HEK293 (cell line): ENCODE measurements around the gene DNASE1L3.

Experiments used
- CTCF ChIA-PET: fragments of 350-600 bp; formaldehyde crosslinking; extraction: SDS; loops from one replicate; lab custom pipeline; 2021; ENCODE audit warnings: antibody characterized with exemption; lab: Yijun Ruan, JAX
- POLR2A ChIA-PET: fragments of 300-600 bp; formaldehyde crosslinking; extraction: SDS; loops from one replicate; lab custom pipeline; 2020; ENCODE audit warnings: antibody characterized with exemption, inconsistent platforms; lab: Yijun Ruan, JAX
- H3K27ac ChIP-seq: fragments of 200-500 bp; sonication (Bioruptor generic); 2 replicates; pipeline ENCODE4 v1.5.1; 2014; ENCODE audit warnings: low read depth, low read length, control low read depth, inconsistent platforms; ENCODE audit errors: extremely low read depth
- H3K36me3 ChIP-seq, 2 experiments: fragments of 200-500 bp in 1 of 2; sonication (Bioruptor generic) in 1 of 2; 1 replicate in 1 of 2; 2 replicates in 1 of 2; pipeline ENCODE4 v1.5.1; 2014 to 2017; ENCODE audit warnings: inconsistent platforms in 2 of 2, low read length in 2 of 2; ENCODE audit not compliant: control insufficient read depth in 2 of 2, insufficient read depth in 1 of 2
- H3K4me1 ChIP-seq: fragments of 200-500 bp; sonication (Bioruptor generic); 2 replicates; pipeline ENCODE4 v1.5.1; 2014; ENCODE audit warnings: mild to moderate bottlenecking, low read length, inconsistent platforms; ENCODE audit not compliant: control insufficient read depth, insufficient read depth
- H3K4me3 ChIP-seq: 2 replicates; pipeline ENCODE4 v1.5.1; 2011; ENCODE audit warnings: low read depth, mild to moderate bottlenecking, control low read depth, low read length, moderate library complexity
- H3K9me3 ChIP-seq: fragments of 200-500 bp; sonication (Bioruptor generic); 2 replicates; pipeline ENCODE4 v1.5.1; 2014; ENCODE audit warnings: low read depth, low read length, inconsistent platforms; ENCODE audit not compliant: control insufficient read depth, insufficient read depth
- HOXD13 ChIP-seq: sonication (generic); formaldehyde crosslinking; IDR thresholded peaks from 2 replicates; pipeline ENCODE4 v1.8.0; 2022; ENCODE audit warnings: missing genetic modification reagents, borderline replicate concordance
- KLF10 ChIP-seq: fragments of 450-650 bp; IDR thresholded peaks from 2 replicates; pipeline ENCODE4 v1.5.1; 2018; ENCODE audit warnings: missing biosample characterization, mild to moderate bottlenecking, missing genetic modification characterization
- PRDM4 ChIP-seq: fragments of 450-650 bp; formaldehyde crosslinking; IDR thresholded peaks from 2 replicates; pipeline ENCODE4 v1.5.1; 2017; ENCODE audit warnings: missing biosample characterization, missing genetic modification characterization
- SP7 ChIP-seq: fragments of 450-650 bp; formaldehyde crosslinking; IDR thresholded peaks from 2 replicates; pipeline ENCODE4 v1.5.1; 2016; ENCODE audit warnings: missing biosample characterization, missing genetic modification characterization
- YY2 ChIP-seq: fragments of 450-650 bp; formaldehyde crosslinking; IDR thresholded peaks from 2 replicates; pipeline ENCODE4 v1.5.1; 2016; ENCODE audit warnings: missing biosample characterization, missing genetic modification characterization
- ZNF18 ChIP-seq: fragments of 450-650 bp; formaldehyde crosslinking; IDR thresholded peaks from 2 replicates; pipeline ENCODE4 v1.5.1; 2016; ENCODE audit warnings: missing biosample characterization, missing genetic modification characterization
- ZNF350 ChIP-seq: fragments of 450-650 bp; formaldehyde crosslinking; IDR thresholded peaks from 2 replicates; pipeline ENCODE4 v1.5.0; 2017; ENCODE audit warnings: missing biosample characterization, mild to moderate bottlenecking, missing genetic modification characterization
- ZNF423 ChIP-seq: fragments of 450-650 bp; formaldehyde crosslinking; IDR thresholded peaks from 2 replicates; pipeline ENCODE4 v1.5.1; 2016; ENCODE audit warnings: missing biosample characterization, missing genetic modification characterization
- ZNF449 ChIP-seq: fragments of 450-650 bp; formaldehyde crosslinking; IDR thresholded peaks from 2 replicates; pipeline ENCODE4 v1.5.1; 2017; ENCODE audit warnings: missing biosample characterization, mild to moderate bottlenecking, missing genetic modification characterization, moderate library complexity
- ZNF501 ChIP-seq: fragments of 450-650 bp; formaldehyde crosslinking; IDR thresholded peaks from 2 replicates; pipeline ENCODE4 v1.5.1; 2016; ENCODE audit warnings: missing biosample characterization, missing genetic modification characterization
- ZNF510 ChIP-seq: fragments of 450-650 bp; formaldehyde crosslinking; IDR thresholded peaks from 2 replicates; pipeline ENCODE4 v1.5.1; 2018; ENCODE audit warnings: mild to moderate bottlenecking, missing genetic modification characterization, missing biosample characterization; ENCODE audit not compliant: insufficient replicate concordance
- ZNF513 ChIP-seq: fragments of 450-650 bp; IDR thresholded peaks from 2 replicates; pipeline ENCODE4 v1.5.1; 2018; ENCODE audit warnings: missing biosample characterization, missing genetic modification characterization
- ZNF529 ChIP-seq: fragments of 450-650 bp; formaldehyde crosslinking; IDR thresholded peaks from 2 replicates; pipeline ENCODE4 v1.5.1; 2017; ENCODE audit warnings: missing genetic modification characterization, missing biosample characterization; ENCODE audit not compliant: insufficient replicate concordance
- ZNF560 ChIP-seq: fragments of 450-650 bp; formaldehyde crosslinking; IDR thresholded peaks from 2 replicates; pipeline ENCODE4 v1.5.1; 2017; ENCODE audit warnings: missing biosample characterization, missing genetic modification characterization, borderline replicate concordance
- ZNF692 ChIP-seq: fragments of 450-650 bp; formaldehyde crosslinking; IDR thresholded peaks from 2 replicates; pipeline ENCODE4 v1.5.1; 2016; ENCODE audit warnings: missing biosample characterization, missing genetic modification characterization
- ZSCAN5A ChIP-seq: fragments of 450-650 bp; formaldehyde crosslinking; IDR thresholded peaks from 2 replicates; pipeline ENCODE4 v1.5.1; 2016; ENCODE audit warnings: missing biosample characterization, missing genetic modification characterization

Gene DNASE1L3

GRCh38 chr3:58197588-58197987, 13.2 kb downstream of the DNASE1L3 start:
- TF ChIP-seq ZNF449 (tag by site-specific recombination): no peak
- TF ChIP-seq ZNF510 (tag by site-specific recombination): no peak
- no peak for TF ChIP-seq ZNF560 (tag by site-specific recombination)
- no peak for TF ChIP-seq ZNF529
- TF ChIP-seq ZNF423 (tag by site-specific recombination): no peak
- TF ChIP-seq SP7: no peak
- no peak for TF ChIP-seq ZNF513 (tag by site-specific recombination)
- no peak for TF ChIP-seq ZNF501 (tag by site-specific recombination)
- no peak for TF ChIP-seq ZSCAN5A
- TF ChIP-seq HOXD13 (CRISPR knock-in tag): no peak
- TF ChIP-seq ZNF350 (tag by site-specific recombination): no peak
- no peak for TF ChIP-seq PRDM4 (tag by site-specific recombination)
- H3K4me1 ChIP-seq: no peaks in the 10 kb centered on the region
- no peaks in the 10 kb centered on the region for H3K9me3 ChIP-seq
- H3K27ac ChIP-seq: no peak overlapping the region
- POLR2A ChIA-PET: no interaction called here
- H3K4me3 ChIP-seq: no peak overlapping the region
- CTCF ChIA-PET: interaction anchor here (1.8 kb wide), 1 partner anchor 20 kb away, joined by 4 read pairs; no protein-coding TSS in a partner anchor
- no peaks in the 10 kb centered on the region for H3K36me3 ChIP-seq

GRCh38 chr3:58193682-58194407, 16.9 kb downstream of the DNASE1L3 start:
- CTCF ChIA-PET: no interaction called here
- POLR2A ChIA-PET: no interaction called here
- Histone ChIP-seq H3K4me3 (no peak overlapping the region), H3K4me1 (no peaks in the 10 kb centered on the region), H3K36me3 (no peaks in the 10 kb centered on the region), H3K27ac (no peak overlapping the region), H3K9me3 (no peaks in the 10 kb centered on the region)
- TF ChIP-seq ZNF692 (tag by site-specific recombination): no peak
- TF ChIP-seq ZNF18: no peak
- TF ChIP-seq YY2 (tag by site-specific recombination): no peak
- TF ChIP-seq KLF10 (tag by site-specific recombination): no peak
